COLO668 (cell line): ENCODE results near the gene CHMP6.
A peak's percentile ranks its signal among the peaks of the same experiment; 100 is the strongest.

Experiments
- DNase-seq: peaks from one replicate; lab custom pipeline; 2025; ENCODE audit not compliant: unreplicated experiment; lab: John Stamatoyannopoulos, UW

The CHMP6 gene

DNA sequence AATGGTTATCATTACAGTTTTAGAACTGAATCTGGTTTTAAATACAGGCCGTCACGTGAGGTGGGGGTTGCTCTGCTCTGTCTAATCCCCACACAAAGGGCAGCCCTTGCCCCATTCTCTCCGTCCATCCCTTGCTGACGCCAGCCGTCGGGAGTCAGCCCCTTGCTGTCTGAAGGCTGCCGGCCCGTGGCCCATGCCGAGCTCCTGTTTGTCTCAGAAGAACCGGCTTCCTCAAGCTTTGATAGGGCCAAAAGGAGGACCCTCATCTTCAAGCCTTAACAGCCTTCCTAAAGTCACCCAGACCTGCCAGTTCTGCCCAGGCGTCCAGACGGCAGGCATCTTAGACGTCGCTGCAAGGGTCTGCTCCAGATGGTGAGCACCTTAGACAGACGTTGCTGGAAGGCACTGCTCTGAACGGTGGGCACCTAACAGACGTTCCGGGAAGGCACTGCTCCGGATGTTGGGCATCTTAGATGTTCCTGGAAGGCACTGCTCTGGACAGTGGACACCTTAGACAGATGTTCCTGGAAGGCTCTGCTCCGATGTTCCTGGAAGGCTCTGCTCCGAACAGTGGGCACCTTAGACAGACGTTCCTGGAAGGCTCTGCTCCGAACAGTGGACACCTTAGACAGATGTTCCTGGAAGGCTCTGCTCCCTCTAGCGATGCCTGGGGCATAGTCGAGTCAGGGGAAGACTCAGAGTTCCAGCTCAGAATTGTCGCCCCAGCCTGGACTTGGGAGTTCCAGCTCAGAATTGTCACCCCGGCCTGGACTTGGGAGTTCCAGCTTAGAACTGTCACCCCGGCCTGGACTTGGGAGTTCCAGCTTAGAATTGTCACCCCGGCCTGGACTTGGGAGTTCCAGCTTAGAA lies 35.1 kb upstream of the CHMP6 start:
- DNase-seq: no peak

DNA sequence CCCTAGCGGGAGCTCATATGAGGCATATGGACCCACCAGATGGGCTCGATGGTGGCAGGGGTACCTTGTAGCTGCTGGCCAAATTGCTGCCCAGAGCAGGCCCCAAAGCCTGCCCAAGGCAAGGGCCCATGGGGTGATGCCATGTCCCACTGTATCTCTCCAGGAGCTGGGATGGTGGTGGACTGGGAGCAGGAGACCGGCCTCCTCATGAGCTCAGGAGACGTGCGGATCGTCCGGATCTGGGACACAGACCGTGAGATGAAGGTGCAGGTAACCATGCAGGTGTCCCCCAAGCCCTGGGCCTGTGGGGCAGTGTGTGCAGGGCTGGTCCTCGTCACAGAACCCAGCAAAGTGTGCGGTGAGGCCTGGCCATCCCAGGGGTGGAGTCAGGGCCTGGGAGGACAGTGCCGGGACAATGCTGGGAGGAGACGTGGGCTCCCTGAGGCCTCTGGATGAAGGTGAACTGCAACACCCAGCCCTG lies 34.1 kb upstream of the CHMP6 start:
- no peak for DNase-seq

DNA sequence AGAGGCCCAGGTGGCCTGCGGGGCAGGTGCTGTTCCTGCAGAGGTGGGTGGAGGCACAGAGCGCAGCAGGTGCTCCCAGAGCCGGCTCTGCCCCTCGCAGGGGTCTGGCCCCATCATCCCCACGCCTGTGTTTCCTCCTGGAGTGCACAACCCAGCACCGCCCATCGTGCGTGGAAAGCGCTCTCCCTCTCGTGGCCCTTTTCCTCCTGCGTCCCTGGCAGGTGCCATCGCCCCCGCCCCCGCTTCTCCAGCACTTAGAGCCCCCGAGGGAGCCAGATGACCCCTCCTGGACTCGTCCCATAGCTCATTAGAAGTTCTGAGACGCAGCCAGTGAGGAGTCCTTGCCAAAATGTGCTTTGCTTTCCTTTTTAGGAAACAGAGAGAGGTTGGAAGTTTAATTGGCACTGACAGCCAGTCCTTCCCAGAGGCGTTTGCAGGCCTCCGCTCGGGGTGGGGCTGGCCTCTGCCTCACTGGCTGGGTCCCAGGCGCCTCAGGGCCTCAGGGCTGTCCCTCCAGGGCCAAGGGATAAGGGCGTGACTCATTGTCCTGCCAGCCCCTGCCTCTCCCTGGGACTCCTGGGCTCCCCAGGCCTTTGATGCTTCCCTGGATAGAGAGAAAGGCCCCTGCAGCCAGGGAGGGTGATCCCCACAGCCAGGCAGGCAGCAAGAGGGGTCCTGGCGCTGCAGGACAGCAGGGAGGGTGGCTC lies 32.2 kb upstream of the CHMP6 start:
- no peak for DNase-seq

DNA sequence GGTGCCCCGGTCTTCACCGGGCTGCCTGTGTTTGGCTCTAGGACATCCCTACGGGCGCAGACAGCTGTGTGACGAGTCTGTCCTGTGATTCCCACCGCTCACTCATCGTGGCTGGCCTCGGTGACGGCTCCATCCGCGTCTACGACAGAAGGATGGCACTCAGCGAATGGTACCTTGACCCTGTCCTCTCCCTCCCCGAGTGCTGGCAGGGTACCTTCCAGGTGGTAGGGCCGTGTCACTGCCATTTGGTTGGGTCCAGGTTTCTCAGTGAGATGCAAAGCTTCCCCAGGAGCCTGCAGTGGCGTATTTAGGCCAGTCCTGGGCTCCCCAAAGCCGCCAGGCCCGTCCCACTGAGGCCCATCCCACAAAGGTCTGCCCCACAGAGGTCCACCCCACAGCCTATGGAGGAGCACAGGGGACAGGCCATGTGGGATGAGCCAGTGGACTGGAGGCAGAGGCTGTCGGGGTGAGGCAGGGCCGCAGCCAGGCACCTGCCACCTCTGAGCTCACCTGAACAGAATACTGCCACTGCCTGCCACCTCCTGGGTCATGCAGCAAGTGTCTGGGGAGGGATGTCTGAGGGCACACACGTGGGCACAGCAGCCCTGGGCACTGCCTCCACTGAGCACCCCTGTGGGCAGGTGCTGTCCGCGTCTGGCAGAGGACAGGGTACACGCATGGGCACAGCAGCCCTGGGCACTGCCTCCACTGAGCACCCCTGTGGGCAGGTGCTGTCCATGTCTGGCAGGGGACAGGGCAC lies 31.4 kb upstream of the CHMP6 start:
- DNase-seq: no peak

DNA sequence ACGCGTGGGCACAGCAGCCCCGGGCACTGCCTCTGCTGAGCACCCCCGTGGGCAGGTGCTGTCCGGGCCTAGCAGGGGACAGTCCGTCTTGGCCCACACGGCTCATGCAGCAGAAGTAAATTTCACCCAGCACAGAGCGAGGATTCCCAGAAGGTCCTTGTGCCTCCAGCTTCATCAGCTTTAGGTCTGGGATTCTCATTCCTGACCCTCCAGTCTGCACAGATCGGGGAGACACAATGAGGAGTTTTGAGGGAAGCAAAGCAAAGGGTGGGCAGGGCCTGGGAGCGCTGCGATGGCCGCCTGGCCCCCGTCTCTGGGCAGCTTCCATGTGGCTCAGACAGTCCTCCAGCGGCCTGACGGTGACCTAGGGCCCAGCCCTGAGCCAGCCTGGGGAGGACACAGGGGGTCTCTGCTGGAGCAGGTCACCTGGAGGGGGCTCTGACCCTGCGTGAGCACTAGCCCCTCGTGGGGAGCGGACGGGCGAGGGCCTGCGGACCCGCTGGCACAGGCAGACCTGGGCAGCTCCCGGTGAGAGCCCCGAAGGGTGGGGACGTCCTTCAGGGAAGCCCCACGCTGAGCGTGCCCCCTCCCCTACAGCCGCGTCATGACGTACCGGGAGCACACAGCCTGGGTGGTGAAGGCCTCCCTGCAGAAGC lies 30.7 kb upstream of the CHMP6 start:
- DNase-seq: no peak

DNA sequence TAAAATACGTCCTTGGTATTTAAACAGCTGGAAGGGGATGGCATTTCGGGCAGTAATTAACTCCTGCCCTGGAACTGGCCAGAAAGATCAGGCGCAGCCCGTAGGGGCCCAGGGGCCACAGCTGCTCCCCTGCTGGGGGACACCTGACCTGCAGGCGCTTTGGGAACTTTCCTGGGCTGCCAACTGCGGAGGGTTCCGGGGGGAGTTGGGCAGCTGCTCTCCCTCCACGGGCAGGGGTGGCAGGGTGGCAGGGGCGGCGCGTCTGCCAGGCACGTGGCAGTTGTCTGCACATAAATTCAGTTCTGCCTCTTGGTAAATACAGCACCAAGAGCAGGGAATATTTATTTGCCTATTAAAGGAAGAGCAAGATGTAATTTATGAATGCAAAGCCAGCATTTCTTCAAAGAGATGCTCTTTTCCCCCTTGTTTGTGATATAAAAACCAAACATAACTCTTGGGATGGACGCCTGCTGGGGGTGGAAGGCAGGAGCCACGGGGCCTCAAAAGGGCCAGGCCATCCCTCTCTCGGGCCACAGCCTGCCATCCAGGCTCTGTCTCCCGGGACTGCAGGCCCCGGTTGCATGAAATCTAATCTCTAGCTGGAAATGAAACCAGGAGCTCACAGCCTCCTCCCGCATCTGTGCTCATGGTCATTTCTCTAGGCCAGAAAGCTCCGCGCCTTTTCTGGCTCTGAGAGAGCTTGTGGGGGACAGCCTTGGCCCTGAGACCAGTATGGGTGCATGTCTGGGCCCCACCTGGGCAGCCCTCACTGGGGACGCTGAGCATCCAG lies 29.9 kb upstream of the CHMP6 start:
- no peak for DNase-seq

DNA sequence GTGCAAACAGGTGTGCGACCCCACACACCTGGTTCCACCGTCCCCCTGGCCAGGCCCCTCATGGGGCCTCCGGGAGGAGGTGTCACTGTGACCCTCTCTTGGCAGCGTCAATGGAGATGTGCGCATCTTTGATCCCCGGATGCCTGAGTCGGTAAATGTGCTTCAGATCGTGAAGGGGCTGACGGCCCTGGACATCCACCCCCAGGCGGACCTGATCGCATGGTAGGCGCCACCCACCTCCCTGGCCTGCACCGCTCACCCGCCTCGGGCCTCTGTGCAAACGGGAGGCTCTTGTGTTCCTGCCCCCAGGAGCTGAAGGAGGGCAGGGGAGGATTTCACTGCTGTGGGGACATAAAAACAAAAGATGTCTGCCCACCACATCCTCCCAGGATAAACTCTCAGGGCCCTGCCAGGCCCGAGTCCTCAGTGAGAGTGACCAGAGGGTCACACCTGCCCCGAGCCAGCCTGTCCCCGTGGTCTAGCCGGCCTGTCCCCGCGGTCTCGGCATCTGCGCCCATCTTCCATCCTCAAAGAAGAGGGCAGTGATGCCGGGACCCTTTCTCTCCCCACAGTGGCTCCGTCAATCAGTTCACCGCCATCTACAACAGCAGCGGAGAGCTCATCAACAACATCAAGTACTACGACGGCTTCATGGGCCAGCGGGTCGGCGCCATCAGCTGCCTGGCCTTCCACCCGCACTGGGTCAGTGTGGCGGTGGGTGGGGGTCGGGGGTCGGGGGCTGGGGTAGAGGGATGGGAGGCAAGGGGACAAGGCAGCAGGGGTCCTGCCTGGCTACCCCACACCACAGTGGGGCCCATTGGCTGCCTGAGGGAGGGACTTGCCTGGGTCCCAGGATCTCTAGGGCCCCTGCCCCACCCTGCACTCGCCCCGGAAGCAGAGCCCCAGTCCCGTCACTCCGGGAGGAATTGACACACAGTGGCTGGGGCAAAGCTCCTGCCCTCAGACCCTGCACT lies 29.0 kb upstream of the CHMP6 start:
- no peak for DNase-seq

DNA sequence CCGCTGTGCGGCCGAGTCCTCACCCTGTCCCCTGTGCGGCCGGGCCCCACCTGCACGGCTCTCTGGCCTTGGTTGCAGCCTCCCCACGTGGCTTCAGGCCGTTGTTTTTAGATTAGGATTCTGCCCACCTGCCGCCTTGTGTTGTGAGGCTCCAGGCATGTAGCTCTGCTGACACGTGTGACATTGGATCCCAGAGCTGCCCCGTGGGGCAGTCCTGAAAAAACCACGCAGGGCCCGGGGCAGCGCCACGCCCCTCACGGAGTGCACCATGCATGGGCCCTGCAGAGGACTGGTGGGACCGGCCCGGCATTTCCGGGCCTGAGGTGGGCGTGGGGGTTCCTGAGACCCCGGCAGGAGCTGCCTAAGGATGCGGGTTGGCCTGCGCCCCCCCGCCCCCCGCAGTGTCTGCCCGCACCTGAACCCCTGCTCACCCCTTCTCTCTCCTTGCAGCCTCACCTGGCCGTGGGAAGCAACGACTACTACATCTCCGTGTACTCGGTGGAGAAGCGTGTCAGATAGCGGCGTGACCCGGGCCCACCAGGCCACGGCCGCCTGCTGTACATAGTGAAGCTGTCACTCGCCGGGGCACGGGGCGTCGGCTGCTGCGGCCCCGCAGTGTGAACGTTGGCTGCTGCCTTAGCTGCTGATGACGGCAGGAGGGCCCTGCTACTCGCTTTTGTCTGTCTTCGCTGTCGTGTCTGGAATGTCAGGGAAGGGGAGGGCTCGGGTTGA lies 27.7 kb upstream of the CHMP6 start:
- no peak for DNase-seq

DNA sequence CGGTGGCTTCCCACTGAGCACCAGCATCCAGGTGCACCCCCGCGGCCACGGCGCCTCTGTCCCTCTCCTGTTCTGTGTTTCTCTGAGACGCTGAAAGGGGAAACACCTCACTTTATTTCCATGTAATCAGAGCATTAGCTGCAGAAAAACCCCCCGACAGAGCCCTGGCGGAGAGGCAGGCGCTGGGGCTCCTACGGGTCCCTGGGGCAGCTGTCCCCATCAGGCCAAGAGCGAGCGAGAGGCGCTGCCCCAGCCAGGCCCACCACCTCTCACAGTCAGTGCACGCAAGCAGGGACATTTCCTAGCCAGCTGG lies 27.1 kb upstream of the CHMP6 start:
- no peak for DNase-seq

DNA sequence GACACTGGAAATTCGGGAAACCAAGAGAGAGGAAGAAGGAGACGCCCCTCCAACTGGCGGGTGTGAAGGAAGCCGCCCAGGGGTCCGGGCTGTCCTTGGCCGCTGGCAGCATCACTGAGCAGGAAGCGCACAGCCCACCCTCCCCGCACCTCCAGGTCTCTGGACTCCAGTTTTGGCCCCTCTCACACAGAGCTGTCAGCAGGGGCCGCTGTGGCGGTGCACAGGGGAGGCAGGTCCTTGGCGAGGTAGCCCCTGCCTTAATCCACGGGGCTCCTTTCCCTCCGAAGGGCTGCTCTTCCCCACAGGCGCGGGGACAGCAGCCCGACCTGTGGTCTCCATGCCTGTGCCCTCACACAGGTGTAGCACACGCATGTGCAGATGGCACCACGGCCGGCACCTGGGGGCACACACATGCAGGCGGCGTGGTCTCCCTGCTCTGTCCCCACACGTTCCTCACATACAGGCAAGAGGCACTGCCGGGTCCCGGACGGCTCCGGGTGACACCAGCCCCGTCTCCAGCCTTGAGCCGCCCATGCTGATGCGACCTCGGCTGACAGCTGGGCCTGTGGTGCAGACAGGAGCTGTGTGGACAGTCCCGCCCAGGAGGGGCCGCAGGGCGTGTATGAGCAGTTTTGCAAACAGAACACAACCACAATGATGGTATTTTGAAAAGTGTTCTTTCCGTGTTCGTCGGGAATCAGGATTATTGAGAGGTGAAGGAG lies 26.6 kb upstream of the CHMP6 start:
- no peak for DNase-seq

DNA sequence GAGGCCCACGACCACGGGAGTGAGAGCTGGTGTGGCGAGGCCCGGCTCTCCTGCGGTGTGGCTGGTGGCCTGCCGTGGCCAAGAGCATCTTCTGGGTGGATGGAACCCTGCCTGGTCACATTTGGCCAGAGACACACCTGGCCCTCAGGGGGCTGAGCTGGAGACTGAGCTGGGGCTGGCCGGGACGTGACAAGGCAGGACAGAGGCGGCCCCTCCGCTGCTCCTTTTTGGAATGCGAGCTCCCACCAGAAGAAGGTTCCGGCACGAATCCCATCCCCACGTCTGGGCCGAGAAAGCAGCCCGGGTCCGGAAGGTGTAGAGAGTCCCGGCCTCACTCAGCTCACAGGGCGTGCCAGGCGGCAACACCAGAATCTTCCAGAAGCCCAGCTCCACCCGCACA lies 26.0 kb upstream of the CHMP6 start:
- no peak for DNase-seq

DNA sequence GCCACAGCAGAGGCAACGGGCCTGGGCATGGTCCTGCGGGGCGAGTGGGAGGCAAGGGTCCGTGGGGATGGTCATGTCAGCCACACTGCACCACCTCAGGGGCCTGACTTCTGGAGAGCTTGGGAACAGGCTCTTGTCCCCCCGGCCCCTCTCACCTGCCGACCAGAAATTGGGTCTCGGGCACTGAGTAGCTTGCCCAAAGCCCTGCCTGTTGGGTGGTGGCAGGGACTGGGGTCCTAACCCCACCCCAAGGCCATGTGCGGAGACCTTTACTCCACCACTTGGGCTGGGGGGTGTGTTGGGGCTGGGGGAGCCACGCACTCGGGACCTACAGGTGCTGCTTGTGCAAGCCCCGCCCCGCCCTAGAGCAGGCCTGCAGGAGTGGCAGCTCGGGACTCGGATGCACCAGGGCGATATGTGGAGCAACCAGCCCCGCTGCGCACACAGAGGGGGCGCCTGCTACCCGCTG lies 24.2 kb upstream of the CHMP6 start:
- no peak for DNase-seq

DNA sequence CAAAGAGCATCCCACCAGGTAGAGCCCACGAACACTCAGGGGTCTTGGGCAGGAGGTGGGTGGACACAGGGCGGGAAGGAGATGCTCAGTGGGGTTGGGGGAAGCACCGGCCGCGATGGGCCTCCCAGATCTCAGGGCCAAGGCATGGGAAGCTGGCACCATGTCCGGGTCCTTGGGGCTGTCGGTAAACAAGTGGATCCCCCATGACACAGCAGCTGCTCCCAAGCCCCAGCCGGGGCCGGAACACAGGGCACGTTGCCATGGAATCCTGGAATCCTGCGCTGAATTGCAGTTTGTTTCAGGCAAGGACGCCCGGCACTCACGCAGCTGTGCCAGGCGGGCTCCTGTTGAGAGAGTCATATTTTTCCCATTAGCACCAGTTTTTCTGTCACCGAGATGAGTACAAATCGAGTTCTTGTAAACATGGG lies 23.0 kb upstream of the CHMP6 start:
- DNase-seq: peak; percentile 38

DNA sequence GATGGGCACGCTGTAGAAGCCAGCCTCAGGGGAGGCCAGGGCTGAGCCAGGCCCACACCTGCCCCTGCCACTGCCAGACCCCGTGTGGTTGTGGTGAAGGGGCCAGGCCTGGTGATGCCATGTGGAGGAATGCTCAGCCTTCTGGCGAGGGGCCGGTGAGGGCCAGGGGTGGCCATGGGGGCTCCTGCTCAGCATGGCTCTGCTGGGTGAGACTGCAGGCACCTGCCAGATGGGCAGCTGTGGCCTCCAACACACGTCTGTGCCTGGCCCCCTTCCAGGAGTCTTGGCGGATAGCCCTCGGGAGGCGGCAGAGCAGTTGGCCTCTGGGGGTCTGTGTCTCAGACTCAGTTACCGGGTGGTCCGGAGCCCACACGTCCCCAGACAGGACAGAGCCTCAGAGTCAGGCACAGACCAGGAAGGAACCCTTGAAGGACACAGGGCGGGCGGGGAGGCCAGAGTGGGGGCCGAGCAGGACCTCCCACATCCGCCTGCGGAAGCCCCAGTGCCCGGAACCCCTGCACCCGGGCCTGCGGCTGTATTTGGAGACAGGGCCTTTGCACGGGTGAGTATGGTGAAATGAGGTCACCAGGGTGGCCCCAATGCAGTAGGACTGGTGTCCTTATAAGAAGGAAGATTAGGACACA lies 22.5 kb upstream of the CHMP6 start:
- DNase-seq: no peak

DNA sequence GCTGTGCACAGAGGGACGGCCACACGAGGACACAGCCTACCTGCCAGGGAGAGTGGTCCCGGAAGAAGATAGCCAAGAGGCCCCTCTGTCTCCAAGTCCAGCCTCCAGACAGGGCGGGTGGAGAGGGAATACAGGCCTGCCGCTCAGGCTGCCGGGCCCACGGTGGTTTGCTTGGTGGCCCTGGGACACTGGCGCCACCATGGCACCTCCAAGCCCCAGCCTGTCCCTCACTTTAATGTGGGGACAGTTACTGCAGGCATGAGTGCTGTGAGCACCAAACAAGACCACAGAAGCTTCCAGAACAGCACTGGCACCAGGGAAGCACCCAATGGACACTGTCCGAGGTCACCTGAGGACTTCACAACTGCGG lies 22.0 kb upstream of the CHMP6 start:
- DNase-seq: no peak

DNA sequence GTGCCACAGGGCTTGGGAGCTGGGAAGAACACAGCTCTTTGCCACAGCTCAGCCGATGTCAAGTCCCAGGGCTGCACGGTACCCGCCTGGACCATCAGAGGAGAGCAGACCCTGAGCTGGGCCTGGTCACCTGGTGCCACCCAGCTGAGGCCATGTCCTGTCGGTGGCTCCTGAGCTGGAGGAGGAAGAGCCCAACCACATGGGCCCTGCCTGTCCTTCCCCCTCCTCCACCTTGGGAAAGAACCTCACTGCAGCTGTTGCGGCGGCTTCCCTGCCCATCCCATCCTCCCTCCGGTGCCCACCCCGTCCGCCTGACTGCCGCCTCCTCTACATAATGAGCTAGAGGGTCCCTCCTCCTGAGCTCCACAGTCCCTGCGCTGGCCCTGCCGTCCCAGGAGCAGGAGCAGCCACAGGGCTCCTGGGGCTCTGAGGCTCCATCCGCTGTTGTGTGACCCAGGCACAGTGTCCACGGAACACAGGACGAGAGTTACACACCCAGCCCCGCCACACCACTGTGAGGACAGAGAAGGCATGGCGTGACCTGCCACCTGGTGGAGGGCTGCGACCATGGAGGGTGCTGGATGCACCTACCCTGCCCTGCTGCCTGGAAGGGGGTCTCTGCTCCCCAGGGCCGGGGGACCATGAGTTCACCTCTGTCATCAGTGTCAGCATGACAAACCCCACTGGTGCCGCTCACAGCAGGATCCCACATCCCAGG lies 21.4 kb upstream of the CHMP6 start:
- DNase-seq: peak; percentile 44
